ENCODE measurements around the gene TOMM22.

DNA sequence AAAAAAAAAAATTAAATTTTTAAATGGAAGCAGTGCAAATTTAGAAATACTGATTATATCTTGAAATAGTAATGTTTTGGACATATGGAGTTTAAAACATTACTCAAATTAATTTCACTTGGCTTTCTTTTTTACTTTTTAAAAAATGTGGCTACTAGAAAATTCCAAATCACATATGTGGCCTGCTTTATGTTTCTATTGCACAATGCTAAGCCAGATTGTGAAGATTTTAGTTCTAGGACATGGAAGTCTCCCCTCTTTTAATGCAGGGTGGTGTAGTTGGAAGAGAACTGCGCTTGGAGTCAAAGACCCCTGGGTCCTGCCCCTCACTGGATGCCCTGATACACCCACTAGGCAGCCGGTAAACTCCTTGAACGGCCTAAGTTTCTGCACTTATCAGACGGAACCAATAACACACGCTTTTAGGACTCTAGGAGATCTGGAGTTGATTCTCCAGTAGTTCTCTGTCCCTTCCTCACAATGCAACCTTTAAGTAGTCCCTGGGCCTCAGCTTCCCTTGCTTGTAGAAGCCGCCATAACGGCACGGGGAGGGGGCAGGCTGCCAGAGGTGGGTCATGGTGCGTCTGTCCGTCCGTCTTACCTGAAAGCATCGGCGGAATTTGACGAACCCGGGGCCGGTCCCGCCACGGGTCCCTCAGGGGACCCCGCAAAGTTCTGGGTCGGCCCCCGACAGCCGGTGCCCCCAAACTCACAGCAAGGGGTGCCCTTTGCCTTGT is 26.1 kb upstream of the TOMM22 start:
- TF ChIP-seq EZH2 (IDR thresholded peaks at IDR 0.05; ENCODE audit: borderline replicate concordance, low read length) = no peak
- TF ChIP-seq, protein P1, sequence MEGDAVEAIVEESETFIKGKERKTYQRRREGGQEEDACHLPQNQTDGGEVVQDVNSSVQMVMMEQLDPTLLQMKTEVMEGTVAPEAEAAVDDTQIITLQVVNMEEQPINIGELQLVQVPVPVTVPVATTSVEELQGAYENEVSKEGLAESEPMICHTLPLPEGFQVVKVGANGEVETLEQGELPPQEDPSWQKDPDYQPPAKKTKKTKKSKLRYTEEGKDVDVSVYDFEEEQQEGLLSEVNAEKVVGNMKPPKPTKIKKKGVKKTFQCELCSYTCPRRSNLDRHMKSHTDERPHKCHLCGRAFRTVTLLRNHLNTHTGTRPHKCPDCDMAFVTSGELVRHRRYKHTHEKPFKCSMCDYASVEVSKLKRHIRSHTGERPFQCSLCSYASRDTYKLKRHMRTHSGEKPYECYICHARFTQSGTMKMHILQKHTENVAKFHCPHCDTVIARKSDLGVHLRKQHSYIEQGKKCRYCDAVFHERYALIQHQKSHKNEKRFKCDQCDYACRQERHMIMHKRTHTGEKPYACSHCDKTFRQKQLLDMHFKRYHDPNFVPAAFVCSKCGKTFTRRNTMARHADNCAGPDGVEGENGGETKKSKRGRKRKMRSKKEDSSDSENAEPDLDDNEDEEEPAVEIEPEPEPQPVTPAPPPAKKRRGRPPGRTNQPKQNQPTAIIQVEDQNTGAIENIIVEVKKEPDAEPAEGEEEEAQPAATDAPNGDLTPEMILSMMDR (conservative IDR thresholded peaks at IDR 0.05 in 1 of 2, IDR thresholded peaks at IDR 0.05 in 1 of 2; ENCODE audit: extremely low read depth in 1 of 2, insufficient read depth in 1 of 2, low read depth in 1 of 2, low read length in 2 of 2) = no peak

All from mammary epithelial cell (primary cell).